ENCODE results near the gene TBX20.
"Not testable (repeated sequence)": the region's sequence is repeated elsewhere in the genome, so short reads cannot be mapped to it uniquely, and the experiment has no call there.

The TBX20 gene

DNA sequence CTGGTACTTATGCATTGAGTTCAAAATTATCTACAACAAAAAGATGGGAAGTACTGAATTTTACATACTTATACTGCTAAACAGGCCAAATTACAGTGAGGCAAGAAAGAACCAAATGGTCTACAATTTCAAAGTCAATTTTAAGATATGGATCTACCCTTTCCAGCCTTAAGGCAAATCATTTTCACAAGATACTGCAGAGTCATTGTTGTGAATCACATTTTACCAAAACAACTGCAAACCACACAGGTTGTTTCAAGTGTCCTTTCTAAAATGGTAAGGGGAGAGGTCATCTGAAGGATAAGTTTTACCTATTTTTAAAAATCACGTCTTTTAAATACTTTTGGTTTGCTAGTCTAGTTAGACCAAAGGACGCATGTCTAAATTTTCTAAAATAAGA lies 12.9 kb downstream of the TBX20 start:
- H3K9me3 ChIP-seq (ENCODE audit: control insufficient read depth, insufficient read depth, low read length); H3K4me1 ChIP-seq (ENCODE audit: control insufficient read depth, insufficient read depth, low read length); H3K4me3 ChIP-seq (ENCODE audit: low read depth, low read length); H3K36me3 ChIP-seq (ENCODE audit: control insufficient read depth, insufficient read depth, low read length); H3K9ac ChIP-seq (ENCODE audit: low read depth, low read length): not testable (repeated sequence)
- H3K27me3 ChIP-seq (ENCODE audit: control insufficient read depth, insufficient read depth, low read length), result peaks cover 14% of the 10 kb centered on the region

DNA sequence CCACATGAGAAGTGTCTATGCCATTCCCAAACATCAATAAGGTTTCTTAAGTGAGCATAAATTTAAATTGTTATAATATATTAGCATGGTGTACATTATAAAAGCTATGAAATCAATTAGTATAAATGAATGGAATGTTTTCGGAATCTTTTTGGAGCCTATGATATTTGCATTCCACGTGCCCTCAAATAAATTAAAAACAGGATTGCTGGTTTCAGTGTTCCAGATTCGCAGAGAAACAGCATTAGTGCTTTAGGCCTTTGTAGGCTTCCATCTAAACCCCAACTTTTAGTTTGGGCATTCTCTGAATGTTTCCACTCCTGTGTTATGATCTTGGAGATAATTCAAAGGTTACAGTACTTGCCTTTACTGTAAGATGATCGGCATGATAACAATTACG lies 15.4 kb downstream of the TBX20 start:
- H3K27me3 ChIP-seq (ENCODE audit: control insufficient read depth, insufficient read depth, low read length); H3K9ac ChIP-seq (ENCODE audit: low read depth, low read length); H3K4me3 ChIP-seq (ENCODE audit: low read depth, low read length); H3K9me3 ChIP-seq (ENCODE audit: control insufficient read depth, insufficient read depth, low read length); H3K4me1 ChIP-seq (ENCODE audit: control insufficient read depth, insufficient read depth, low read length); H3K36me3 ChIP-seq (ENCODE audit: control insufficient read depth, insufficient read depth, low read length): not testable (repeated sequence)

DNA sequence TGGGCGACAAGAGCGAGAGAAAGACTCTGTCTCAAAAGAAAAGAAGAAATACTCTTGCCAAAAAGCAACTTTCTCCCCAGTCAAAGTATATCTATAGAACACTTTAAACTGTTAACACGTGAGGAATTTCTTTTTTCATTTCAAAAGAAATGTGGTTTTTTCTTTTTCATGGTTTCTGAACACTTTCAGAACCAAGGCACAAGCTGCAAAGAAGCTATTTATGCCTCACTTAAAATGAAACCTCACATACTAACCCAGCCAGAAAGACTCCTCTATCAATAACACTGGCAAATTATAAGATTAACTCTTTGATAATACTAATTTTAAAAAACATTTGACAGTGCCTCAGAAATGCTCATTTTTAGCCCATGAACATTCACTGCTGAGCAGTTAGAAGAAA lies 20.9 kb downstream of the TBX20 start:
- H3K27me3 ChIP-seq (ENCODE audit: control insufficient read depth, insufficient read depth, low read length), result no peaks in the 10 kb centered on the region
- H3K9me3 ChIP-seq (ENCODE audit: control insufficient read depth, insufficient read depth, low read length), result no peaks in the 10 kb centered on the region
- H3K4me1 ChIP-seq (ENCODE audit: control insufficient read depth, insufficient read depth, low read length), result no peaks in the 10 kb centered on the region
- no peak overlapping the region for H3K9ac ChIP-seq (ENCODE audit: low read depth, low read length)
- no peak overlapping the region for H3K4me3 ChIP-seq (ENCODE audit: low read depth, low read length)
- no peaks in the 10 kb centered on the region for H3K36me3 ChIP-seq (ENCODE audit: control insufficient read depth, insufficient read depth, low read length)

GRCh38 chr7:35231221-35231620 lies 22.7 kb downstream of the TBX20 start:
- H3K4me1 ChIP-seq (ENCODE audit: control insufficient read depth, insufficient read depth, low read length); H3K36me3 ChIP-seq (ENCODE audit: control insufficient read depth, insufficient read depth, low read length); H3K9me3 ChIP-seq (ENCODE audit: control insufficient read depth, insufficient read depth, low read length); H3K4me3 ChIP-seq (ENCODE audit: low read depth, low read length); H3K9ac ChIP-seq (ENCODE audit: low read depth, low read length); H3K27me3 ChIP-seq (ENCODE audit: control insufficient read depth, insufficient read depth, low read length): not testable (repeated sequence)

DNA sequence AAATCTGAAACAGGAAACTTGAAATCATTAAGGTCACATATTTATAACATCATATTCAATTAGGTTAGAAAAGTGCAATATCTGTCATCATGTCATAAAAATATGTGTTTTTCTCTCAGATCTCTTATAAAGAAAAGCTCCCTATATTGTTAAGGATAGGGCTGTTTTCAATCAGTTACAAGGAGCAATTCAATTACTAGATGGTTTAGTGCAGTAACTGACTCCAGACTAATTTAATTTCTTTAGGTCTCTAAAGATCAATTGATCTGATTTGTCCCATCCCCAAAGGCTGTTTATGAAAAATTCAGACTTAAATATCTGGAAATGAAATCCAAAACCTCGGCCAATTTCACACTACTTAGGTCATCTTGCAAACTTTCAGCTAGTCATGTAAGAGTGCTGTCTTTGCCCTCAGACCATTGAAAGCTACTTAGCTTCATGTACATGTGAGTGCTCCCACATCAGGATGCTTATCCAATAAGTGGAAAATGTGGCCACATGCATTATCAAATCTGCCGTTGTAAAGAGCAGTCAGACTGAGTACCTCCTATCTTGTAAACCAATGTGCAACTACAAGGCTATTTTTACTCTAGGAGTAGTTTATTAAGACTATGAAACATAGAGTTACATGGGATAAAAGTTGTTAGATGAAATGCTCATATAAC lies 24.7 kb downstream of the TBX20 start:
- H3K4me1 ChIP-seq (ENCODE audit: control insufficient read depth, insufficient read depth, low read length); H3K9me3 ChIP-seq (ENCODE audit: control insufficient read depth, insufficient read depth, low read length); H3K27me3 ChIP-seq (ENCODE audit: control insufficient read depth, insufficient read depth, low read length); H3K4me3 ChIP-seq (ENCODE audit: low read depth, low read length); H3K9ac ChIP-seq (ENCODE audit: low read depth, low read length); H3K36me3 ChIP-seq (ENCODE audit: control insufficient read depth, insufficient read depth, low read length): not testable (repeated sequence)

GRCh38 chr7:35228496-35229051 lies 25.3 kb downstream of the TBX20 start:
- H3K9me3 ChIP-seq (ENCODE audit: control insufficient read depth, insufficient read depth, low read length); H3K27me3 ChIP-seq (ENCODE audit: control insufficient read depth, insufficient read depth, low read length); H3K9ac ChIP-seq (ENCODE audit: low read depth, low read length); H3K4me1 ChIP-seq (ENCODE audit: control insufficient read depth, insufficient read depth, low read length); H3K36me3 ChIP-seq (ENCODE audit: control insufficient read depth, insufficient read depth, low read length); H3K4me3 ChIP-seq (ENCODE audit: low read depth, low read length): not testable (repeated sequence)

GRCh38 chr7:35227438-35227837 lies 26.5 kb downstream of the TBX20 start:
- H3K9ac ChIP-seq (ENCODE audit: low read depth, low read length), result not testable (repeated sequence)

DNA sequence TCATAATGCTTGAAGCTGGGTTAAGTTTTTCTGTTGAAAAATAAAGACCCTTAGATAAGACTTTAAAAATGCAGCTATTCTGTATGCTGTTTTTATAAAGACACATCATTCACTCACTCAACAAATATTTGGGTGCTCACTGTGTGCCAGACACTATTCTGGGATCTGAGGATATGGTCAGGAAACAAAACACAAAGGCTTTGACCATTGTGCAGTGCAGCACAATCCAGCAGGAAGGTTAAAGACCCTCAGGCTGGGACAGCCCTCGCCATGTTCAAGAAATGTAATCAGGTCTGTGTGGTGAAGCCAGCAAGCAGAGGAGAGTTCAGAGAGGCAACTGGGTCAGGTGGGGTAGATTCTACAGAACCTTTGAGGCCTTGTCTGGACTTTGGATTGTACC lies 31.5 kb downstream of the TBX20 start:
- not testable (repeated sequence) for H3K9ac ChIP-seq (ENCODE audit: low read depth, low read length); H3K27me3 ChIP-seq (ENCODE audit: control insufficient read depth, insufficient read depth, low read length); H3K4me3 ChIP-seq (ENCODE audit: low read depth, low read length); H3K9me3 ChIP-seq (ENCODE audit: control insufficient read depth, insufficient read depth, low read length); H3K36me3 ChIP-seq (ENCODE audit: control insufficient read depth, insufficient read depth, low read length); H3K4me1 ChIP-seq (ENCODE audit: control insufficient read depth, insufficient read depth, low read length)

More at GRCh38 chr7:35227438-35227837, 26.5 kb downstream of the TBX20 start:
- not testable (repeated sequence) for H3K4me1 ChIP-seq (ENCODE audit: control insufficient read depth, insufficient read depth, low read length); H3K4me3 ChIP-seq (ENCODE audit: low read depth, low read length); H3K9me3 ChIP-seq (ENCODE audit: control insufficient read depth, insufficient read depth, low read length); H3K27me3 ChIP-seq (ENCODE audit: control insufficient read depth, insufficient read depth, low read length); H3K36me3 ChIP-seq (ENCODE audit: control insufficient read depth, insufficient read depth, low read length)

DNA sequence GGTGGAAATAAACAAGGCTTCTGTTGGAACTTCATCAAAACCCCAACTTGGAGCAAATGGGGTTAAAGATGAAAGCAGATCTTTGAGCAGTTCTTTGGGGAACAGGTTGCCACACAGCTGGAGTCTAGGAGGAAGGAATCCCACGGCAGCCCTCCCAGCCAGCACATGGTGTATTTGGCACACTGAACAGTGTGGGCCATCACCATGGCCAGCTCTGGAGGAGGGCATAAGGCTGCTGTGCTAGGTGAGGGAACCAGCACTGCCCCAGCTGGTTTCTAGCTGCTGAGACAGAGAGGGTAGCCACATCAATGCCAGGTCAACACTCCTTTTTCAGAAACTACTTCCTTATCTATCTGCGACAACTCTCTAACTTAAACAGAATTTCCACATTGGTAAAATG lies 33.7 kb downstream of the TBX20 start:
- not testable (repeated sequence) for H3K4me3 ChIP-seq (ENCODE audit: low read depth, low read length); H3K4me1 ChIP-seq (ENCODE audit: control insufficient read depth, insufficient read depth, low read length); H3K9ac ChIP-seq (ENCODE audit: low read depth, low read length); H3K27me3 ChIP-seq (ENCODE audit: control insufficient read depth, insufficient read depth, low read length); H3K36me3 ChIP-seq (ENCODE audit: control insufficient read depth, insufficient read depth, low read length); H3K9me3 ChIP-seq (ENCODE audit: control insufficient read depth, insufficient read depth, low read length)

- H3K9ac ChIP-seq (ENCODE audit: low read depth, low read length); H3K4me1 ChIP-seq (ENCODE audit: control insufficient read depth, insufficient read depth, low read length); H3K27me3 ChIP-seq (ENCODE audit: control insufficient read depth, insufficient read depth, low read length); H3K9me3 ChIP-seq (ENCODE audit: control insufficient read depth, insufficient read depth, low read length); H3K4me3 ChIP-seq (ENCODE audit: low read depth, low read length); H3K36me3 ChIP-seq (ENCODE audit: control insufficient read depth, insufficient read depth, low read length): not testable (repeated sequence)
Measured at GRCh38 chr7:35216033-35216432, 37.9 kb downstream of the TBX20 start.

- H3K9ac ChIP-seq (ENCODE audit: low read depth, low read length); H3K36me3 ChIP-seq (ENCODE audit: control insufficient read depth, insufficient read depth, low read length); H3K4me3 ChIP-seq (ENCODE audit: low read depth, low read length); H3K9me3 ChIP-seq (ENCODE audit: control insufficient read depth, insufficient read depth, low read length); H3K4me1 ChIP-seq (ENCODE audit: control insufficient read depth, insufficient read depth, low read length); H3K27me3 ChIP-seq (ENCODE audit: control insufficient read depth, insufficient read depth, low read length): not testable (repeated sequence)
Measured at GRCh38 chr7:35215063-35215462, 38.8 kb downstream of the TBX20 start.

GRCh38 chr7:35206924-35207323 lies 47.0 kb downstream of the TBX20 start:
- H3K9me3 ChIP-seq (ENCODE audit: control insufficient read depth, insufficient read depth, low read length); H3K27me3 ChIP-seq (ENCODE audit: control insufficient read depth, insufficient read depth, low read length); H3K4me3 ChIP-seq (ENCODE audit: low read depth, low read length); H3K4me1 ChIP-seq (ENCODE audit: control insufficient read depth, insufficient read depth, low read length); H3K36me3 ChIP-seq (ENCODE audit: control insufficient read depth, insufficient read depth, low read length); H3K9ac ChIP-seq (ENCODE audit: low read depth, low read length): not testable (repeated sequence)

Data from iPS-15b (cell line).